ENCODE data around the gene PCLAF. TPM values are rescaled to one million over a fixed set of nuclear protein-coding genes. Genes with fewer than 3 reads are reported as not detected.
"Not testable (repeated sequence)": the region's sequence is repeated elsewhere in the genome, so short reads cannot be mapped to it uniquely, and the experiment has no call there.

The PCLAF gene
- polyA plus RNA-seq, 3 donors = not detected

DNA sequence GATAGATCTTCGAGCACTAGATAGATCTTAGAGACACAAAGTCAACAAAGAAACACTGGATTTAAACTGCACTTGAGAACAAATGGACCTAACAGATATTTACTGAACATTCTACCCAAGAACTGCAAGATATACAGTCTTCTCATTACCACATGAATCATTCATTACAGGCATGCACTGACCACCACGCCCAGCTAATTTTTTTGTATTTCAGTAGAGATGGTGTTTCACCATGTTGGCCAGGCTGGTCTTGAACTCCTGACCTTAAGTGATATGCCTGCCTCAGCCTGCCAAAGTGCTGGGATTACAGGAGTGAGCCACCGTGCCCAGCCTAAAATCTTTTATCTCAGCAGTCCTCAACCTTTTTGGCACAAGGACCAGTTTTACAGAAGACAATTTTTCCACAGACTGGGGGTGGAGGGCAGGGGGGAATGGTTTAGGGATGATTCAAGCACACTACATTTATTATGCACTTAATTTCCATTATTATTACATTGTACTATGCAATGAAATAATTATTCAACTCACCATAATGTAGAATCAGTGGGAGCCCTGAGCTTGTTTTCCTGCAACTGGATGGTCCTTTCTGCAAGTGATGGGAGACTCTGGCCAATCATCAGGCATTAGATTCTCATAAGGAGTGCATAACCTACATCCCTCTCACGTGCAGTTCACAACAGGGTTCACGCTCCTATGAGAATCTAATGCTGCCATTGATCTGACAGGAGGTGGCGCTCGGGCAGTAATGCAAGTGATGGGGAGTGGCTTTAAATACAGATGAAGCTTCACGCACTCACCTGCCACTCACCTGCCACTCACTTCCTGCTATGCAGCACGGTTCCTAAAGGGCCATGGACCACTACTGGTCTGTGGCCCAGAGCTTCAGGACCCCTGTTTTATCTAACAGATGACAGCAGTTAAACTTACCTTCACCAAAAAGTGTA, 47.0 kb downstream of the PCLAF start:
- Mint-ChIP-seq H3K27me3 (ENCODE audit: low read depth in 3 of 3) (no peaks in the 10 kb centered on the region), H3K36me3 (peaks cover 11 to 23% of the 10 kb centered on the region in 2 donors), H3K4me3 (no peak overlapping the region), H3K27ac (peak overlapping the region in 1 of 7 donors; percentile 23), H3K9me3 (peaks cover 0 to 3% (median 0%) of the 10 kb centered on the region in 7 donors), H3K4me1 (peaks cover 8% of the 10 kb centered on the region)
- H3K4me3 ChIP-seq (replicated peaks in 1 of 3; ENCODE audit: low read depth in 2 of 3, low read length in 3 of 3) = no peak overlapping the region
- intact Hi-C loops (cut with micrococcal nuclease) = no loop called here
- TF ChIP-seq, protein P1, sequence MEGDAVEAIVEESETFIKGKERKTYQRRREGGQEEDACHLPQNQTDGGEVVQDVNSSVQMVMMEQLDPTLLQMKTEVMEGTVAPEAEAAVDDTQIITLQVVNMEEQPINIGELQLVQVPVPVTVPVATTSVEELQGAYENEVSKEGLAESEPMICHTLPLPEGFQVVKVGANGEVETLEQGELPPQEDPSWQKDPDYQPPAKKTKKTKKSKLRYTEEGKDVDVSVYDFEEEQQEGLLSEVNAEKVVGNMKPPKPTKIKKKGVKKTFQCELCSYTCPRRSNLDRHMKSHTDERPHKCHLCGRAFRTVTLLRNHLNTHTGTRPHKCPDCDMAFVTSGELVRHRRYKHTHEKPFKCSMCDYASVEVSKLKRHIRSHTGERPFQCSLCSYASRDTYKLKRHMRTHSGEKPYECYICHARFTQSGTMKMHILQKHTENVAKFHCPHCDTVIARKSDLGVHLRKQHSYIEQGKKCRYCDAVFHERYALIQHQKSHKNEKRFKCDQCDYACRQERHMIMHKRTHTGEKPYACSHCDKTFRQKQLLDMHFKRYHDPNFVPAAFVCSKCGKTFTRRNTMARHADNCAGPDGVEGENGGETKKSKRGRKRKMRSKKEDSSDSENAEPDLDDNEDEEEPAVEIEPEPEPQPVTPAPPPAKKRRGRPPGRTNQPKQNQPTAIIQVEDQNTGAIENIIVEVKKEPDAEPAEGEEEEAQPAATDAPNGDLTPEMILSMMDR (IDR thresholded peaks at IDR 0.05) = no peak
- no peak for DNase-seq
- H3K4me1 ChIP-seq (ENCODE audit: control insufficient read depth in 1 of 2, insufficient read depth in 2 of 2, low read length in 2 of 2) = no peaks in the 10 kb centered on the region
- no peaks in the 10 kb centered on the region for H3K9me3 ChIP-seq (replicated peaks in 1 of 2; ENCODE audit: control insufficient read depth in 1 of 2, insufficient read depth in 1 of 2, low read length in 2 of 2)
- peak overlapping the region in 1 of 2 donors; percentile 18 for H3K27ac ChIP-seq (ENCODE audit: low read depth in 1 of 2, low read length in 2 of 2)
- no peak overlapping the region for H3K9ac ChIP-seq (ENCODE audit: insufficient read depth, low read length, poor library complexity, severe bottlenecking)
- H3K4me2 ChIP-seq (replicated peaks; ENCODE audit: extremely low read depth, low read length, poor library complexity, severe bottlenecking) = no peak overlapping the region
- H3K36me3 ChIP-seq (replicated peaks in 1 of 2; ENCODE audit: control insufficient read depth in 1 of 2, insufficient read depth in 2 of 2, low read length in 2 of 2) = peaks cover 0 to 39% of the 10 kb centered on the region in 2 donors
- H4K20me1 ChIP-seq (ENCODE audit: insufficient read depth, low read length) = peaks cover 12% of the 10 kb centered on the region
- H3K27me3 ChIP-seq (ENCODE audit: control insufficient read depth in 2 of 2, insufficient read depth in 2 of 2, low read length in 2 of 2) = no peaks in the 10 kb centered on the region
- WGBS (ENCODE audit: insufficient coverage) = 79% methylated on average over 2 of the region's 9 CpGs
- no peak overlapping the region for H2AFZ ChIP-seq (ENCODE audit: insufficient read depth, low read depth, low read length, poor library complexity, severe bottlenecking)
- H3K79me2 ChIP-seq (ENCODE audit: insufficient read depth, low read length) = no peaks in the 10 kb centered on the region

- H3K4me3 ChIP-seq (replicated peaks in 1 of 3; ENCODE audit: low read depth in 2 of 3, low read length in 3 of 3) = no peak overlapping the region
- no peak overlapping the region for H3K4me2 ChIP-seq (replicated peaks; ENCODE audit: extremely low read depth, low read length, poor library complexity, severe bottlenecking)
- H3K36me3 ChIP-seq (replicated peaks in 1 of 2; ENCODE audit: control insufficient read depth in 1 of 2, insufficient read depth in 2 of 2, low read length in 2 of 2) = peaks cover 0 to 32% of the 10 kb centered on the region in 2 donors
- TF ChIP-seq, protein P1 (IDR thresholded peaks at IDR 0.05) = no peak
- no peaks in the 10 kb centered on the region for H3K79me2 ChIP-seq (ENCODE audit: insufficient read depth, low read length)
- H3K9me3 Mint-ChIP-seq = peaks cover 0 to 3% (median 0%) of the 10 kb centered on the region in 7 donors
- peak overlapping the region in 1 of 2 donors; percentile 18 for H3K27ac ChIP-seq (ENCODE audit: low read depth in 1 of 2, low read length in 2 of 2)
- no peaks in the 10 kb centered on the region for H3K27me3 Mint-ChIP-seq (ENCODE audit: low read depth in 3 of 3)
- no peaks in the 10 kb centered on the region for H3K9me3 ChIP-seq (replicated peaks in 1 of 2; ENCODE audit: control insufficient read depth in 1 of 2, insufficient read depth in 1 of 2, low read length in 2 of 2)
- WGBS (ENCODE audit: insufficient coverage) = no CpG with 5 or more reads among the region's 2 CpGs
- H3K27me3 ChIP-seq (ENCODE audit: control insufficient read depth in 2 of 2, insufficient read depth in 2 of 2, low read length in 2 of 2) = no peaks in the 10 kb centered on the region
- H3K4me1 ChIP-seq (ENCODE audit: control insufficient read depth in 1 of 2, insufficient read depth in 2 of 2, low read length in 2 of 2) = no peaks in the 10 kb centered on the region
- no peak for DNase-seq
- peak overlapping the region in 1 of 7 donors; percentile 23 for H3K27ac Mint-ChIP-seq
- no peak overlapping the region for H2AFZ ChIP-seq (ENCODE audit: insufficient read depth, low read depth, low read length, poor library complexity, severe bottlenecking)
- H3K4me1 Mint-ChIP-seq = peaks cover 8% of the 10 kb centered on the region
- H3K36me3 Mint-ChIP-seq = peaks cover 11 to 18% of the 10 kb centered on the region in 2 donors
- H4K20me1 ChIP-seq (ENCODE audit: insufficient read depth, low read length) = peaks cover 12% of the 10 kb centered on the region
- H3K4me3 Mint-ChIP-seq = no peak overlapping the region
- intact Hi-C loops (cut with micrococcal nuclease) = no loop called here
- H3K9ac ChIP-seq (ENCODE audit: insufficient read depth, low read length, poor library complexity, severe bottlenecking) = no peak overlapping the region
Measured at GRCh38 chr15:64333516-64333915, 47.7 kb downstream of the PCLAF start.

DNA sequence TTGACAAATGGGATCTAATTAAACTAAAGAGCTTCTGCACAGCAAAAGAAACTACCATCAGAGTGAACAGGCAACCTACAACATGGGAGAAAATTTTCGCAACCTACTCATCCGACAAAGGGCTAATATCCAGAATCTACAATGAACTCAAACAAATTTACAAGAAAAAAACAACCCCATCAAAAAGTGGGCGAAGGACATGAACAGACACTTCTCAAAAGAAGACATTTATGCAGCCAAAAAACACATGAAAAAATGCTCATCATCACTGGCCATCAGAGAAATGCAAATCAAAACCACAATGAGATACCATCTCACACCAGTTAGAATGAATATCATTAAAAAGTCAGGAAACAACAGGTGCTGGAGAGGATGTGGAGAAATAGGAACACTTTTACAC, 49.6 kb downstream of the PCLAF start:
- H3K27me3 Mint-ChIP-seq (ENCODE audit: low read depth in 3 of 3); H3K9me3 Mint-ChIP-seq; H3K4me3 Mint-ChIP-seq; H3K4me1 ChIP-seq (ENCODE audit: control insufficient read depth in 1 of 2, insufficient read depth in 2 of 2, low read length in 2 of 2); H3K9ac ChIP-seq (ENCODE audit: insufficient read depth, low read length, poor library complexity, severe bottlenecking); H3K4me2 ChIP-seq (replicated peaks; ENCODE audit: extremely low read depth, low read length, poor library complexity, severe bottlenecking); H3K4me1 Mint-ChIP-seq; H3K4me3 ChIP-seq (replicated peaks in 1 of 3; ENCODE audit: low read depth in 2 of 3, low read length in 3 of 3); intact Hi-C loops (cut with micrococcal nuclease); H2AFZ ChIP-seq (ENCODE audit: insufficient read depth, low read depth, low read length, poor library complexity, severe bottlenecking); H3K27ac ChIP-seq (ENCODE audit: low read depth in 1 of 2, low read length in 2 of 2); DNase-seq; H3K27ac Mint-ChIP-seq; H3K9me3 ChIP-seq (replicated peaks in 1 of 2; ENCODE audit: control insufficient read depth in 1 of 2, insufficient read depth in 1 of 2, low read length in 2 of 2); H3K79me2 ChIP-seq (ENCODE audit: insufficient read depth, low read length); H3K27me3 ChIP-seq (ENCODE audit: control insufficient read depth in 2 of 2, insufficient read depth in 2 of 2, low read length in 2 of 2): not testable (repeated sequence)
- Histone ChIP-seq H4K20me1 (ENCODE audit: insufficient read depth, low read length) (peaks cover 12% of the 10 kb centered on the region), H3K36me3 (replicated peaks in 1 of 2; ENCODE audit: control insufficient read depth in 1 of 2, insufficient read depth in 2 of 2, low read length in 2 of 2) (peaks cover 0 to 22% of the 10 kb centered on the region in 2 donors)
- peaks cover 8 to 10% of the 10 kb centered on the region in 2 donors for H3K36me3 Mint-ChIP-seq
- WGBS (ENCODE audit: insufficient coverage) = no CpG with 5 or more reads among the region's 3 CpGs

Data from CD14-positive monocyte (primary cell).